Caco-2 (cell line): ENCODE data around the gene GPALPP1. TPM values are rescaled to one million over a fixed set of nuclear protein-coding genes. Genes with fewer than 3 reads are reported as not detected.

Experiments
- BruUV-seq: library from RNA; stranded (reverse); fragments of 400-500 nt; replicated peaks from 2 replicates; lab custom pipeline; 2021; lab: Mats Ljungman, UMichigan
- CTCF ChIA-PET: fragments of 300-600 bp; sonication (Branson Sonifier 250); formaldehyde crosslinking; loops from one replicate; lab custom pipeline; 2022; ENCODE audit warnings: antibody characterized with exemption; lab: Charles Lee
- POLR2A ChIA-PET: fragments of 300-600 bp; sonication (Branson Sonifier 250); formaldehyde crosslinking; loops from one replicate; lab custom pipeline; 2022; ENCODE audit warnings: antibody characterized with exemption; lab: Charles Lee
- DNase-seq, 2 experiments: peaks; one replicate each; pipeline versions ENCODE4 v3.0.0 to v3.0.0-alpha.2; 2020 to 2022
- H3K27me3 ChIP-seq: replicated peaks from 2 replicates; pipeline ENCODE4 v1.6.0; 2011; ENCODE audit warnings: low read length; ENCODE audit not compliant: control insufficient read depth, insufficient read depth
- H3K36me3 ChIP-seq: 2 replicates; pipeline ENCODE4 v1.5.1; 2011; ENCODE audit warnings: low read length; ENCODE audit not compliant: control insufficient read depth, insufficient read depth
- H3K4me1 ChIP-seq: fragments of 250-450 bp; sonication (Bioruptor Pico); 2 replicates; pipeline ENCODE4 v1.5.1; 2020; ENCODE audit warnings: mild to moderate bottlenecking
- H3K4me3 ChIP-seq: 2 replicates; pipeline ENCODE4 v1.5.1; 2011; ENCODE audit warnings: low read depth, mild to moderate bottlenecking, control low read depth, low read length
- H3K9me3 ChIP-seq: fragments of 250-450 bp; sonication (Bioruptor Pico); 2 replicates; pipeline ENCODE4 v1.5.1; 2020; ENCODE audit warnings: mild to moderate bottlenecking, moderate library complexity
- H3K27ac Mint-ChIP-seq: one replicate; pipeline ENCODE4 v1.8.0; 2022; ENCODE audit warnings: mixed read lengths; ENCODE audit not compliant: unreplicated experiment
- H3K27me3 Mint-ChIP-seq: one replicate; pipeline ENCODE4 v1.8.0; 2022; ENCODE audit warnings: mixed read lengths; ENCODE audit not compliant: insufficient read depth, unreplicated experiment
- H3K36me3 Mint-ChIP-seq: one replicate; pipeline ENCODE4 v1.8.0; 2022; ENCODE audit warnings: mild to moderate bottlenecking, mixed read lengths; ENCODE audit not compliant: insufficient read depth, unreplicated experiment
- H3K4me1 Mint-ChIP-seq: one replicate; pipeline ENCODE4 v1.8.0; 2022; ENCODE audit warnings: low read depth, mixed read lengths; ENCODE audit not compliant: unreplicated experiment
- H3K4me3 Mint-ChIP-seq: one replicate; pipeline ENCODE4 v1.8.0; 2022; ENCODE audit warnings: mild to moderate bottlenecking, moderate library complexity, mixed read lengths; ENCODE audit not compliant: unreplicated experiment
- H3K9me3 Mint-ChIP-seq: one replicate; pipeline ENCODE4 v1.8.0; 2022; ENCODE audit warnings: mixed read lengths; ENCODE audit not compliant: unreplicated experiment
- CTCF ChIP-seq, 2 experiments: fragments of 200-600 bp in 1 of 2; IDR thresholded peaks; 1 replicate in 1 of 2; 2 replicates in 1 of 2; pipeline versions ENCODE4 v1.5.1 to v1.8.0; 2011 to 2022; ENCODE audit warnings: antibody characterized with exemption in 1 of 2, control low read depth in 1 of 2, inconsistent platforms in 1 of 2, low read depth in 1 of 2, low read length in 1 of 2, mild to moderate bottlenecking in 1 of 2, moderate library complexity in 1 of 2; ENCODE audit not compliant: insufficient read depth in 1 of 2, severe bottlenecking in 1 of 2, unreplicated experiment in 1 of 2
- intact Hi-C: fragments of 100-400 bp; cut with micrococcal nuclease; formaldehyde crosslinking; loops from one replicate; pipeline ENCODE4 v1.10.0; 2022; ENCODE audit not compliant: unreplicated experiment
- total RNA-seq: library from RNA; stranded (reverse); gene quantifications from 2 replicates; pipeline ENCODE4 v1.2.3, GENCODE V29; 2022

GPALPP1 gene
- total RNA-seq, 1 experiment from 2014 or later: 36.2 TPM

- Mint-ChIP-seq H3K27ac (no peak overlapping the region), H3K27me3 (no peaks in the 10 kb centered on the region), H3K4me3 (no peak overlapping the region), H3K36me3 (peaks cover 13% of the 10 kb centered on the region), H3K4me1 (no peaks in the 10 kb centered on the region), H3K9me3 (no peaks in the 10 kb centered on the region)
- no peak for TF ChIP-seq CTCF (IDR thresholded peaks at IDR 0.05; ENCODE audit: insufficient read depth in 1 of 2, low read depth in 1 of 2, low read length in 1 of 2, severe bottlenecking in 1 of 2, unreplicated experiment in 1 of 2)
- no peak for DNase-seq
- Histone ChIP-seq H3K9me3 (no peaks in the 10 kb centered on the region), H3K4me1 (no peaks in the 10 kb centered on the region), H3K36me3 (no peaks in the 10 kb centered on the region; the same call in 1 of the 2 replicates), H3K27me3 (no peaks in the 10 kb centered on the region), H3K4me3 (no peak overlapping the region)
- ChIA-PET CTCF (no interaction called here), POLR2A (no interaction called here)
- intact Hi-C loops: no loop called here
- BruUV-seq: no TSS peak
Observed at GRCh38 chr13:45003417-45003816, 14.1 kb downstream of the GPALPP1 start.

GRCh38 chr13:45004096-45004495 lies 14.8 kb downstream of the GPALPP1 start:
- Mint-ChIP-seq H3K4me1 (no peaks in the 10 kb centered on the region), H3K27me3 (no peaks in the 10 kb centered on the region), H3K4me3 (no peak overlapping the region), H3K9me3 (no peaks in the 10 kb centered on the region), H3K36me3 (peaks cover 13% of the 10 kb centered on the region), H3K27ac (no peak overlapping the region)
- no peak for TF ChIP-seq CTCF (IDR thresholded peaks at IDR 0.05; ENCODE audit: insufficient read depth in 1 of 2, low read depth in 1 of 2, low read length in 1 of 2, severe bottlenecking in 1 of 2, unreplicated experiment in 1 of 2)
- Histone ChIP-seq H3K27me3 (no peaks in the 10 kb centered on the region), H3K4me1 (no peaks in the 10 kb centered on the region), H3K9me3 (no peaks in the 10 kb centered on the region), H3K36me3 (no peaks in the 10 kb centered on the region; the same call in 1 of the 2 replicates), H3K4me3 (no peak overlapping the region)
- BruUV-seq: no TSS peak
- intact Hi-C loops: no loop called here
- POLR2A ChIA-PET: interaction anchor here (0.6 kb wide), 1 partner anchor 181 kb away, joined by 3 read pairs; no protein-coding TSS in a partner anchor
- no peak for DNase-seq
- CTCF ChIA-PET: no interaction called here

- H3K4me3 Mint-ChIP-seq: no peak overlapping the region
- no peaks in the 10 kb centered on the region for H3K36me3 ChIP-seq
- no peak overlapping the region for H3K27ac Mint-ChIP-seq
- BruUV-seq: no TSS peak
- TF ChIP-seq CTCF (IDR thresholded peaks at IDR 0.05; ENCODE audit: insufficient read depth in 1 of 2, low read depth in 1 of 2, low read length in 1 of 2, severe bottlenecking in 1 of 2, unreplicated experiment in 1 of 2): no peak
- no peak overlapping the region for H3K4me3 ChIP-seq
- no peaks in the 10 kb centered on the region for H3K4me1 Mint-ChIP-seq
- no peaks in the 10 kb centered on the region for H3K27me3 ChIP-seq
- POLR2A ChIA-PET: no interaction called here
- CTCF ChIA-PET: no interaction called here
- no peaks in the 10 kb centered on the region for H3K9me3 ChIP-seq
- H3K36me3 Mint-ChIP-seq: peaks cover 14% of the 10 kb centered on the region
- no peaks in the 10 kb centered on the region for H3K9me3 Mint-ChIP-seq
- DNase-seq: no peak
- no peaks in the 10 kb centered on the region for H3K27me3 Mint-ChIP-seq
- no peaks in the 10 kb centered on the region for H3K4me1 ChIP-seq
- intact Hi-C loops: no loop called here
Observed at GRCh38 chr13:45007225-45007624, 17.9 kb downstream of the GPALPP1 start.
